Measurements from ENCODE around the gene HMG20A. TPM values are rescaled to one million over a fixed set of nuclear protein-coding genes. Genes with fewer than 3 reads are reported as not detected.
A peak's percentile ranks its signal among the peaks of the same experiment; 100 is the strongest.

The HMG20A gene
- total RNA-seq, 1 experiment from 2014 or later: 60.2 TPM

- no peak overlapping the region for H2BK20ac ChIP-seq (ENCODE audit: low read depth, low read length, poor library complexity, severe bottlenecking)
- H3K23ac ChIP-seq (ENCODE audit: insufficient read length, low read depth, low read length): no peak overlapping the region
- H4K8ac ChIP-seq (replicated peaks; ENCODE audit: insufficient read length, low read depth, low read length): no peak overlapping the region
- no peak overlapping the region for H2BK5ac ChIP-seq (ENCODE audit: insufficient read length, low read length)
- no peak overlapping the region for H2BK15ac ChIP-seq (ENCODE audit: low read depth, low read length)
- Mint-ChIP-seq H3K4me3 (peak overlapping the region; percentile 84 to 93), H3K27me3 (ENCODE audit: low read depth) (peaks cover 18% of the 10 kb centered on the region), H3K9me3 (peaks cover 0 to 3% of the 10 kb centered on the region in 2 experiments; a peak in 1 of 5 replicates), H3K4me1 (peaks cover 29 to 39% of the 10 kb centered on the region in 2 experiments), H3K36me3 (ENCODE audit: insufficient read depth in 1 of 3, low read depth in 3 of 3) (0 out of 7 replicates have a peak, but pooled peaks cover 0 to 3% (median 0%) of the 10 kb centered on the region in 3 experiments), H3K27ac (peak overlapping the region; percentile 59 to 85 (median 71); a peak in 6 of 7 replicates)
- H3T11ph ChIP-seq (ENCODE audit: low read length): no peak overlapping the region
- H3K4ac ChIP-seq (ENCODE audit: low read depth, low read length): no peak overlapping the region
- no peak overlapping the region for H3K56ac ChIP-seq (ENCODE audit: insufficient read length, low read depth, low read length)
- H3K4me2 ChIP-seq (ENCODE audit: insufficient read depth, insufficient read length, low read length): peak overlapping the region; percentile 65
- no peak overlapping the region for H3K27ac ChIP-seq (ENCODE audit: insufficient read length, low read depth, low read length)
- no peaks in the 10 kb centered on the region for H3K79me1 ChIP-seq (ENCODE audit: insufficient read depth, low read depth, low read length, poor library complexity, severe bottlenecking)
- H2AFZ ChIP-seq (ENCODE audit: low read length): no peak overlapping the region
- H3K9me3 ChIP-seq (ENCODE audit: control insufficient read depth, low read depth, low read length): no peaks in the 10 kb centered on the region
- H2BK12ac ChIP-seq (ENCODE audit: insufficient read length, low read depth, low read length): no peak overlapping the region
- WGBS (ENCODE audit: extremely low coverage, insufficient read length, low lambda C conversion rate): no CpG with 5 or more reads among the region's 72 CpGs
- H3K27me3 ChIP-seq (ENCODE audit: insufficient read depth, low read length): no peaks in the 10 kb centered on the region
- peak overlapping the region; percentile 24; the same call in 1 of the 2 replicates for H3K14ac ChIP-seq (ENCODE audit: insufficient read depth, low read length)
- H3K9ac ChIP-seq (ENCODE audit: extremely low read depth, insufficient read length, low read length): peak overlapping the region; percentile 39
- peak; percentile 41 for DNase-seq
- no peak overlapping the region for H4K91ac ChIP-seq (ENCODE audit: insufficient read length, low read depth, low read length)
- peaks cover 10% of the 10 kb centered on the region for H3K23me2 ChIP-seq (ENCODE audit: insufficient read length, low read depth, low read length, poor library complexity, severe bottlenecking)
- H4K5ac ChIP-seq (ENCODE audit: insufficient read length, low read depth, low read length): no peak overlapping the region
- peaks cover 10% of the 10 kb centered on the region; the same call in 1 of the 2 replicates for H3K79me2 ChIP-seq (ENCODE audit: insufficient read depth, low read length)
- H3K18ac ChIP-seq (ENCODE audit: insufficient read length, low read depth, low read length): no peak overlapping the region
- H4K20me1 ChIP-seq (ENCODE audit: control insufficient read depth, insufficient read depth, insufficient read length): no peaks in the 10 kb centered on the region
- H3K4me1 ChIP-seq (ENCODE audit: insufficient read depth, low read length): peaks cover 12% of the 10 kb centered on the region; the same call in 1 of the 2 replicates
- TF ChIP-seq CTCF (conservative IDR thresholded peaks at IDR 0.05): peak; percentile 30; the same call in 2 of the 3 replicates
- no peak overlapping the region for H2BK120ac ChIP-seq (ENCODE audit: low read depth, low read length, poor library complexity, severe bottlenecking)
- H2AK5ac ChIP-seq (ENCODE audit: insufficient read length, low read length): no peak overlapping the region
These were observed 1.5 kb upstream of the HMG20A start for GRCh38 chr15:77418966-77419835.

Measured in H9 (cell line).